ENCODE results near the gene NTRK3. TPM values are rescaled to one million over a fixed set of nuclear protein-coding genes. Genes with fewer than 3 reads are reported as not detected.

NTRK3 gene
- total RNA-seq, 5 donors from 2014 or later (not counting 1 experiment from before 2014, with no cell fraction given): not detected

- H3K27ac Mint-ChIP-seq: no peak overlapping the region
- Histone ChIP-seq H3K4me1 (ENCODE audit: control insufficient read depth in 1 of 2, extremely low read depth in 1 of 2, insufficient read depth in 2 of 2, low read length in 2 of 2) (no peaks in the 10 kb centered on the region), H3K27ac (ENCODE audit: low read length) (no peak overlapping the region), H3K4me3 (ENCODE audit: control insufficient read depth in 1 of 2, extremely low read depth in 1 of 2, low read length in 1 of 2) (no peak overlapping the region), H3K9me3 (no peaks in the 10 kb centered on the region), H3K27me3 (replicated peaks in 1 of 2; ENCODE audit: control insufficient read depth in 2 of 2, extremely low read depth in 1 of 2, insufficient read depth in 2 of 2, low read length in 1 of 2) (no peaks in the 10 kb centered on the region), H3K36me3 (ENCODE audit: control insufficient read depth in 2 of 2, extremely low read depth in 1 of 2, insufficient read depth in 1 of 2, low read length in 1 of 2) (no peaks in the 10 kb centered on the region)
- H3K36me3 Mint-ChIP-seq: no peaks in the 10 kb centered on the region
- H3K4me1 Mint-ChIP-seq: no peaks in the 10 kb centered on the region
- 53% methylated on average over 2 of the region's 3 CpGs for WGBS (ENCODE audit: insufficient coverage)
- ChIA-PET POLR2A (no interaction called here), CTCF (interaction anchor here in 1 of 2 donors (0.8 kb wide), 1 partner anchor 11 kb away, joined by 3 read pairs; no protein-coding TSS in a partner anchor)
- DNase-seq (no peak), ATAC-seq (replicated peaks in 1 of 4) (no peak)
- H3K4me3 Mint-ChIP-seq: no peak overlapping the region
- H3K9me3 Mint-ChIP-seq: no peaks in the 10 kb centered on the region
- peaks cover 1 to 4% of the 10 kb centered on the region in 2 donors for H3K27me3 Mint-ChIP-seq
These were observed 389.6 kb downstream of the NTRK3 start for GRCh38 chr15:87866961-87867360.

GRCh38 chr15:87863152-87863551 lies 393.4 kb downstream of the NTRK3 start:
- 40% methylated on average over 1 of the region's 5 CpGs for WGBS (ENCODE audit: insufficient coverage)
- no peaks in the 10 kb centered on the region for H3K4me1 Mint-ChIP-seq
- H3K27ac ChIP-seq (ENCODE audit: low read length): no peak overlapping the region
- H3K27me3 Mint-ChIP-seq: peaks cover 1 to 4% of the 10 kb centered on the region in 2 donors
- H3K4me3 Mint-ChIP-seq: no peak overlapping the region
- H3K9me3 ChIP-seq: no peaks in the 10 kb centered on the region
- no peaks in the 10 kb centered on the region for H3K36me3 ChIP-seq (ENCODE audit: control insufficient read depth in 2 of 2, extremely low read depth in 1 of 2, insufficient read depth in 1 of 2, low read length in 1 of 2)
- POLR2A ChIA-PET: no interaction called here
- no peak overlapping the region for H3K4me3 ChIP-seq (ENCODE audit: control insufficient read depth in 1 of 2, extremely low read depth in 1 of 2, low read length in 1 of 2)
- H3K9me3 Mint-ChIP-seq: no peaks in the 10 kb centered on the region
- H3K36me3 Mint-ChIP-seq: no peaks in the 10 kb centered on the region
- no peaks in the 10 kb centered on the region for H3K4me1 ChIP-seq (ENCODE audit: control insufficient read depth in 1 of 2, extremely low read depth in 1 of 2, insufficient read depth in 2 of 2, low read length in 2 of 2)
- DNase-seq (no peak), ATAC-seq (replicated peaks in 1 of 4) (no peak)
- no peak overlapping the region for H3K27ac Mint-ChIP-seq
- CTCF ChIA-PET: no interaction called here
- H3K27me3 ChIP-seq (replicated peaks in 1 of 2; ENCODE audit: control insufficient read depth in 2 of 2, extremely low read depth in 1 of 2, insufficient read depth in 2 of 2, low read length in 1 of 2): no peaks in the 10 kb centered on the region

GRCh38 chr15:87860743-87861142 lies 395.8 kb downstream of the NTRK3 start:
- no peaks in the 10 kb centered on the region for H3K9me3 Mint-ChIP-seq
- DNase-seq: no peak
- H3K4me3 Mint-ChIP-seq: no peak overlapping the region
- ChIA-PET CTCF (interaction anchor here in 1 of 2 donors (0.6 kb wide), 1 partner anchor 11 kb away, joined by 10 read pairs; no protein-coding TSS in a partner anchor), POLR2A (no interaction called here)
- H3K27me3 ChIP-seq (replicated peaks in 1 of 2; ENCODE audit: control insufficient read depth in 2 of 2, extremely low read depth in 1 of 2, insufficient read depth in 2 of 2, low read length in 1 of 2): no peaks in the 10 kb centered on the region
- no peaks in the 10 kb centered on the region for H3K36me3 ChIP-seq (ENCODE audit: control insufficient read depth in 2 of 2, extremely low read depth in 1 of 2, insufficient read depth in 1 of 2, low read length in 1 of 2)
- H3K27ac ChIP-seq (ENCODE audit: low read length): no peak overlapping the region
- no peaks in the 10 kb centered on the region for H3K4me1 Mint-ChIP-seq
- no peak overlapping the region for H3K27ac Mint-ChIP-seq
- no peaks in the 10 kb centered on the region for H3K9me3 ChIP-seq
- no peaks in the 10 kb centered on the region for H3K4me1 ChIP-seq (ENCODE audit: control insufficient read depth in 1 of 2, extremely low read depth in 1 of 2, insufficient read depth in 2 of 2, low read length in 2 of 2)
- H3K27me3 Mint-ChIP-seq: peaks cover 0 to 4% of the 10 kb centered on the region in 2 donors
- H3K36me3 Mint-ChIP-seq: no peaks in the 10 kb centered on the region
- H3K4me3 ChIP-seq (ENCODE audit: control insufficient read depth in 1 of 2, extremely low read depth in 1 of 2, low read length in 1 of 2): no peak overlapping the region
- no peak for ATAC-seq (replicated peaks in 1 of 4)
- WGBS (ENCODE audit: insufficient coverage): no CpG with 5 or more reads among the region's 3 CpGs

GRCh38 chr15:87858651-87859050 lies 397.9 kb downstream of the NTRK3 start:
- CTCF ChIA-PET: no interaction called here
- Histone ChIP-seq H3K4me1 (ENCODE audit: control insufficient read depth in 1 of 2, extremely low read depth in 1 of 2, insufficient read depth in 2 of 2, low read length in 2 of 2) (no peaks in the 10 kb centered on the region), H3K9me3 (no peaks in the 10 kb centered on the region), H3K4me3 (ENCODE audit: control insufficient read depth in 1 of 2, extremely low read depth in 1 of 2, low read length in 1 of 2) (no peak overlapping the region), H3K27me3 (replicated peaks in 1 of 2; ENCODE audit: control insufficient read depth in 2 of 2, extremely low read depth in 1 of 2, insufficient read depth in 2 of 2, low read length in 1 of 2) (no peaks in the 10 kb centered on the region), H3K27ac (ENCODE audit: low read length) (no peak overlapping the region), H3K36me3 (ENCODE audit: control insufficient read depth in 2 of 2, extremely low read depth in 1 of 2, insufficient read depth in 1 of 2, low read length in 1 of 2) (no peaks in the 10 kb centered on the region)
- DNase-seq (no peak), ATAC-seq (replicated peaks in 1 of 4) (no peak)
- no peaks in the 10 kb centered on the region for H3K4me1 Mint-ChIP-seq
- H3K4me3 Mint-ChIP-seq: no peak overlapping the region
- H3K27ac Mint-ChIP-seq: no peak overlapping the region
- peaks cover 0 to 4% (median 0%) of the 10 kb centered on the region in 3 donors for H3K9me3 Mint-ChIP-seq
- no peaks in the 10 kb centered on the region for H3K36me3 Mint-ChIP-seq
- POLR2A ChIA-PET: no interaction called here
- WGBS (ENCODE audit: insufficient coverage): 17% methylated on average over 1 of the region's 2 CpGs
- peaks cover 0 to 8% of the 10 kb centered on the region in 2 donors for H3K27me3 Mint-ChIP-seq

GRCh38 chr15:87851497-87851896 lies 405.0 kb downstream of the NTRK3 start:
- no peak overlapping the region for H3K27ac ChIP-seq (ENCODE audit: low read length)
- peaks cover 0 to 8% of the 10 kb centered on the region in 2 donors for H3K27me3 Mint-ChIP-seq
- DNase-seq (no peak), ATAC-seq (replicated peaks in 1 of 4) (no peak)
- H3K4me3 Mint-ChIP-seq: no peak overlapping the region
- CTCF ChIA-PET: no interaction called here
- no peaks in the 10 kb centered on the region for H3K4me1 ChIP-seq (ENCODE audit: control insufficient read depth in 1 of 2, extremely low read depth in 1 of 2, insufficient read depth in 2 of 2, low read length in 2 of 2)
- WGBS (ENCODE audit: insufficient coverage): no CpG with 5 or more reads among the region's 2 CpGs
- H3K4me3 ChIP-seq (ENCODE audit: control insufficient read depth in 1 of 2, extremely low read depth in 1 of 2, low read length in 1 of 2): no peak overlapping the region
- H3K9me3 Mint-ChIP-seq: peaks cover 0 to 4% (median 0%) of the 10 kb centered on the region in 3 donors
- H3K27ac Mint-ChIP-seq: no peak overlapping the region
- no peaks in the 10 kb centered on the region for H3K9me3 ChIP-seq
- H3K27me3 ChIP-seq (replicated peaks in 1 of 2; ENCODE audit: control insufficient read depth in 2 of 2, extremely low read depth in 1 of 2, insufficient read depth in 2 of 2, low read length in 1 of 2): no peaks in the 10 kb centered on the region
- POLR2A ChIA-PET: no interaction called here
- no peaks in the 10 kb centered on the region for H3K36me3 ChIP-seq (ENCODE audit: control insufficient read depth in 2 of 2, extremely low read depth in 1 of 2, insufficient read depth in 1 of 2, low read length in 1 of 2)
- no peaks in the 10 kb centered on the region for H3K4me1 Mint-ChIP-seq
- H3K36me3 Mint-ChIP-seq: no peaks in the 10 kb centered on the region

- DNase-seq (no peak), ATAC-seq (replicated peaks in 1 of 4) (no peak)
- WGBS (ENCODE audit: insufficient coverage): 62% methylated on average over 3 of the region's 4 CpGs
- Mint-ChIP-seq H3K36me3 (no peaks in the 10 kb centered on the region), H3K27me3 (peaks cover 0 to 8% of the 10 kb centered on the region in 2 donors), H3K4me1 (no peaks in the 10 kb centered on the region), H3K9me3 (peaks cover 0 to 4% (median 0%) of the 10 kb centered on the region in 3 donors), H3K4me3 (no peak overlapping the region), H3K27ac (no peak overlapping the region)
- no peak overlapping the region for H3K4me3 ChIP-seq (ENCODE audit: control insufficient read depth in 1 of 2, extremely low read depth in 1 of 2, low read length in 1 of 2)
- H3K9me3 ChIP-seq: no peaks in the 10 kb centered on the region
- no peak overlapping the region for H3K27ac ChIP-seq (ENCODE audit: low read length)
- H3K36me3 ChIP-seq (ENCODE audit: control insufficient read depth in 2 of 2, extremely low read depth in 1 of 2, insufficient read depth in 1 of 2, low read length in 1 of 2): no peaks in the 10 kb centered on the region
- ChIA-PET POLR2A (no interaction called here), CTCF (no interaction called here)
- no peaks in the 10 kb centered on the region for H3K27me3 ChIP-seq (replicated peaks in 1 of 2; ENCODE audit: control insufficient read depth in 2 of 2, extremely low read depth in 1 of 2, insufficient read depth in 2 of 2, low read length in 1 of 2)
- H3K4me1 ChIP-seq (ENCODE audit: control insufficient read depth in 1 of 2, extremely low read depth in 1 of 2, insufficient read depth in 2 of 2, low read length in 2 of 2): no peaks in the 10 kb centered on the region
These were observed 405.6 kb downstream of the NTRK3 start for GRCh38 chr15:87850916-87851315.

- Histone ChIP-seq H3K27ac (ENCODE audit: low read length) (no peak overlapping the region), H3K27me3 (replicated peaks in 1 of 2; ENCODE audit: control insufficient read depth in 2 of 2, extremely low read depth in 1 of 2, insufficient read depth in 2 of 2, low read length in 1 of 2) (no peaks in the 10 kb centered on the region), H3K9me3 (no peaks in the 10 kb centered on the region), H3K4me1 (ENCODE audit: control insufficient read depth in 1 of 2, extremely low read depth in 1 of 2, insufficient read depth in 2 of 2, low read length in 2 of 2) (no peaks in the 10 kb centered on the region), H3K36me3 (ENCODE audit: control insufficient read depth in 2 of 2, extremely low read depth in 1 of 2, insufficient read depth in 1 of 2, low read length in 1 of 2) (no peaks in the 10 kb centered on the region), H3K4me3 (ENCODE audit: control insufficient read depth in 1 of 2, extremely low read depth in 1 of 2, low read length in 1 of 2) (no peak overlapping the region)
- Mint-ChIP-seq H3K9me3 (no peaks in the 10 kb centered on the region), H3K27ac (no peak overlapping the region), H3K4me3 (no peak overlapping the region), H3K27me3 (peaks cover 0 to 4% of the 10 kb centered on the region in 2 donors), H3K4me1 (no peaks in the 10 kb centered on the region), H3K36me3 (no peaks in the 10 kb centered on the region)
- POLR2A ChIA-PET: no interaction called here
- no peak for ATAC-seq (replicated peaks in 1 of 4)
- no peak for DNase-seq
- CTCF ChIA-PET: interaction anchor here in 1 of 2 donors (0.7 kb wide), 2 partner anchors 12 to 515 kb away, joined by 10 to 11 read pairs; no protein-coding TSS in a partner anchor
- no CpG with 5 or more reads among the region's 2 CpGs for WGBS (ENCODE audit: insufficient coverage)
These were observed 407.4 kb downstream of the NTRK3 start for GRCh38 chr15:87849181-87849580.
